Stimulated activated CD8-positive, alpha-beta memory T cell treated with anti-CD3 and anti-CD28 coated beads, Interleukin-12 subunit alpha, Interleukin-12 subunit beta, amount 100 ng/mL, for 1 hour (primary cell): ENCODE data around the gene GAL3ST2.
"Not testable (repeated sequence)": the region's sequence is repeated elsewhere in the genome, so short reads cannot be mapped to it uniquely, and the experiment has no call there.

Experiments
- DNase-seq: peaks from one replicate; pipeline ENCODE4 v3.0.0-alpha.2; 2020; ENCODE audit warnings: low read depth

The GAL3ST2 gene

GRCh38 chr2:241748468-241749256, 28.0 kb upstream of the GAL3ST2 start:
- no peak for DNase-seq

- no peak for DNase-seq
These were observed 26.4 kb upstream of the GAL3ST2 start for GRCh38 chr2:241750076-241750840.

GRCh38 chr2:241751152-241751551, 25.5 kb upstream of the GAL3ST2 start:
- no peak for DNase-seq

GRCh38 chr2:241751776-241752175, 24.8 kb upstream of the GAL3ST2 start:
- DNase-seq, result no peak

- DNase-seq, result no peak
These were observed 24.4 kb upstream of the GAL3ST2 start for GRCh38 chr2:241752253-241752652.

- no peak for DNase-seq
These were observed 23.8 kb upstream of the GAL3ST2 start for GRCh38 chr2:241752689-241753276.

GRCh38 chr2:241753493-241753892, 23.1 kb upstream of the GAL3ST2 start:
- DNase-seq, result no peak

- no peak for DNase-seq
These were observed 22.6 kb upstream of the GAL3ST2 start for GRCh38 chr2:241754042-241754441.

GRCh38 chr2:241755166-241755565, 21.5 kb upstream of the GAL3ST2 start:
- DNase-seq, result no peak

GRCh38 chr2:241755777-241756176, 20.8 kb upstream of the GAL3ST2 start:
- no peak for DNase-seq

GRCh38 chr2:241759067-241759807, 17.4 kb upstream of the GAL3ST2 start:
- DNase-seq, result no peak

- not testable (repeated sequence) for DNase-seq
These were observed 16.7 kb upstream of the GAL3ST2 start for GRCh38 chr2:241759893-241760292.

- DNase-seq, result no peak
These were observed 16.3 kb upstream of the GAL3ST2 start for GRCh38 chr2:241760301-241760771.

GRCh38 chr2:241762321-241762932, 14.2 kb upstream of the GAL3ST2 start:
- no peak for DNase-seq

- peak; percentile 56 for DNase-seq
These were observed 13.7 kb upstream of the GAL3ST2 start for GRCh38 chr2:241762933-241763369.

GRCh38 chr2:241763551-241764274, 12.9 kb upstream of the GAL3ST2 start:
- DNase-seq, result no peak

- no peak for DNase-seq
These were observed 12.1 kb upstream of the GAL3ST2 start for GRCh38 chr2:241764275-241765241.

- DNase-seq, result no peak
These were observed 9.0 kb upstream of the GAL3ST2 start for GRCh38 chr2:241767464-241768250.

- DNase-seq, result no peak
These were observed 8.3 kb upstream of the GAL3ST2 start for GRCh38 chr2:241768251-241768711.
